Type B pancreatic cell (in vitro differentiated cells): ENCODE measurements around the gene ANK3. TPM values are rescaled to one million over a fixed set of nuclear protein-coding genes. Genes with fewer than 3 reads are reported as not detected.

Experiments
- DNase-seq: peaks from one replicate; pipeline ENCODE4 v3.0.0; 2021; ENCODE audit warnings: mixed read lengths; ENCODE audit not compliant: unreplicated experiment; ENCODE audit errors: extremely low spot score
- H3K27ac Mint-ChIP-seq: 2 replicates; pipeline ENCODE4 v1.8.0; 2021; ENCODE audit warnings: mild to moderate bottlenecking, mixed read lengths
- H3K27me3 Mint-ChIP-seq: 2 replicates; pipeline ENCODE4 v1.8.0; 2021; ENCODE audit warnings: mixed read lengths
- H3K36me3 Mint-ChIP-seq: 2 replicates; pipeline ENCODE4 v1.8.0; 2021; ENCODE audit warnings: mixed read lengths
- H3K4me1 Mint-ChIP-seq: one replicate; pipeline ENCODE4 v1.8.0; 2021; ENCODE audit warnings: mixed read lengths; ENCODE audit not compliant: unreplicated experiment
- H3K4me3 Mint-ChIP-seq: 2 replicates; pipeline ENCODE4 v1.8.0; 2021; ENCODE audit warnings: mild to moderate bottlenecking, mixed read lengths
- H3K9me3 Mint-ChIP-seq: 2 replicates; pipeline ENCODE4 v1.8.0; 2021; ENCODE audit warnings: mixed read lengths
- CTCF ChIP-seq: fragments of 200-600 bp; sonication (generic); conservative IDR thresholded peaks from 2 replicates; pipeline ENCODE4 v1.5.0; 2021; ENCODE audit warnings: antibody characterized with exemption, mild to moderate bottlenecking
- total RNA-seq: library from RNA; stranded (reverse); gene quantifications from 2 replicates; pipeline ENCODE4 v1.2.1, GENCODE V29; 2021; ENCODE audit warnings: low replicate concordance

The ANK3 gene
- total RNA-seq, 1 donor from 2014 or later: 90.2 TPM

- peaks cover 34% of the 10 kb centered on the region for H3K4me1 Mint-ChIP-seq
- H3K9me3 Mint-ChIP-seq: no peaks in the 10 kb centered on the region
- H3K27ac Mint-ChIP-seq: no peak overlapping the region
- H3K36me3 Mint-ChIP-seq: no peaks in the 10 kb centered on the region
- no peaks in the 10 kb centered on the region for H3K27me3 Mint-ChIP-seq
- DNase-seq: no peak
- TF ChIP-seq CTCF: no peak
- no peak overlapping the region for H3K4me3 Mint-ChIP-seq
Measured at GRCh38 chr10:60348982-60349381, 40.7 kb downstream of the ANK3 start.

GRCh38 chr10:60347270-60347669 is 42.4 kb downstream of the ANK3 start:
- no peak overlapping the region for H3K4me3 Mint-ChIP-seq
- H3K9me3 Mint-ChIP-seq: no peaks in the 10 kb centered on the region
- TF ChIP-seq CTCF: no peak
- no peaks in the 10 kb centered on the region for H3K36me3 Mint-ChIP-seq
- no peak for DNase-seq
- H3K27ac Mint-ChIP-seq: no peak overlapping the region
- no peaks in the 10 kb centered on the region for H3K27me3 Mint-ChIP-seq
- H3K4me1 Mint-ChIP-seq: peaks cover 26% of the 10 kb centered on the region

GRCh38 chr10:60346661-60347060 is 43.0 kb downstream of the ANK3 start:
- Mint-ChIP-seq H3K27ac (no peak overlapping the region), H3K4me1 (peaks cover 26% of the 10 kb centered on the region), H3K4me3 (no peak overlapping the region), H3K36me3 (no peaks in the 10 kb centered on the region), H3K9me3 (no peaks in the 10 kb centered on the region), H3K27me3 (no peaks in the 10 kb centered on the region)
- TF ChIP-seq CTCF: no peak
- no peak for DNase-seq

GRCh38 chr10:60343254-60343653 is 46.4 kb downstream of the ANK3 start:
- no peak overlapping the region for H3K27ac Mint-ChIP-seq
- TF ChIP-seq CTCF: no peak
- no peaks in the 10 kb centered on the region for H3K36me3 Mint-ChIP-seq
- H3K4me3 Mint-ChIP-seq: no peak overlapping the region
- H3K9me3 Mint-ChIP-seq: no peaks in the 10 kb centered on the region
- H3K27me3 Mint-ChIP-seq: no peaks in the 10 kb centered on the region
- H3K4me1 Mint-ChIP-seq: no peaks in the 10 kb centered on the region
- DNase-seq: no peak

- Mint-ChIP-seq H3K36me3 (peaks cover 3% of the 10 kb centered on the region), H3K4me3 (no peak overlapping the region), H3K4me1 (peaks cover 6% of the 10 kb centered on the region), H3K27me3 (no peaks in the 10 kb centered on the region), H3K27ac (no peak overlapping the region), H3K9me3 (no peaks in the 10 kb centered on the region)
- no peak for TF ChIP-seq CTCF
- no peak for DNase-seq
Measured at GRCh38 chr10:60341969-60342368, 47.7 kb downstream of the ANK3 start.

GRCh38 chr10:60340973-60341372 is 48.7 kb downstream of the ANK3 start:
- DNase-seq: no peak
- H3K36me3 Mint-ChIP-seq: peaks cover 3% of the 10 kb centered on the region
- no peaks in the 10 kb centered on the region for H3K27me3 Mint-ChIP-seq
- H3K9me3 Mint-ChIP-seq: no peaks in the 10 kb centered on the region
- peaks cover 9% of the 10 kb centered on the region for H3K4me1 Mint-ChIP-seq
- TF ChIP-seq CTCF: no peak
- H3K27ac Mint-ChIP-seq: no peak overlapping the region
- H3K4me3 Mint-ChIP-seq: no peak overlapping the region
